NCI-H1694 (cell line): ENCODE measurements around the gene F8.
"Not testable (repeated sequence)": the region's sequence is repeated elsewhere in the genome, so short reads cannot be mapped to it uniquely, and the experiment has no call there.

Experiments used
- DNase-seq: peaks from one replicate; lab custom pipeline; 2025; lab: John Stamatoyannopoulos, UW

Gene F8

DNA sequence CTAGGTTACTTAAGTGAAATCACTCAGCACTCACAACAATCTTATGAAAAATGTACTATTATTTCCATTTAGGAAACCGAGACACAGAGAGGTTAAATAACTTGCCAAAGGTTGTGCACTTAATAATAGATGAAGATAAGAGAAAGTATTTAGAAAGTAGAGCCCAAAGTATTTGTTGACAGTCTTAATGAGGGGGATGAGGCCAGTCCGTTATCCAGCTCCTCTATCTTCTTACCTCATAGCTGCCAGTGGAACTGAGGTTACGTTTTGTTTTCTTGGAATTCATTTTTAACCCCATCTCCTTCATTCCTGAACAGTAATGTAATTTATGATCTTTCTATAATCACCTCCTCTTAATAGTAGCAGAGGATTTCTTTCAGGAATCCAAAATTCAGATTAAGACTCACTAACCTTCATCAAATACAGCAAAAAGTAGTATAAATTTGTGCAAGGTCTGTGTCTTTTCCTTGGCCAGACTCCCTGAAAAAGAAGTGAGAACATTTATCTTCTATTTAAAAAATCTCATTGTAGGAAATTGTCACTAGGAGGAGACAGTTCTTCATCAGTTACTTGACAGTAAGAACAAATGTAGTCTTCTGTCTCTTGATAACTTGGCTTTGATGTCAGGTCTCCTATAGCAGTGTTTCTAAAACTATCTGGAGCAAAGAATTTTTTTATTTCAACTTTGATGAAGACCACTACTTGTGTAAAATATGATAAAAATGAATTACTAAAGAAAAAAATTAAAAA is 35.5 kb downstream of the F8 start:
- no peak for DNase-seq

DNA sequence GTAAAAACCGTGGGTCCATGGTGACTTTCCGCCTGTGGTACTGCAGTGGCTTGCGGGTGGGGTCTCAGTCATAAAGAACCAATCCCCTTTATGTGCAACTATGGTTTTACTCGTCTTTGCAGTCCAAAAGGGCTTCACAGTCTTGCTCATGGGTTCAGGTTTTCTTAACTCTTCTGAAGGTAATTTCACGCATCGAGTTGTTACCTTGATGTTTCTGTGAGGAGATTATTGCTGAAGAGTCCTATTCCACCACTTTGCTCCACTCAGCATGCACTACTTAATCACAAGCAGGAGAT is 41.5 kb downstream of the F8 start:
- DNase-seq: no peak

- peak; percentile 65 for DNase-seq
Observed at GRCh38 chrX:154980330-154981115, 42.0 kb downstream of the F8 start.

DNA sequence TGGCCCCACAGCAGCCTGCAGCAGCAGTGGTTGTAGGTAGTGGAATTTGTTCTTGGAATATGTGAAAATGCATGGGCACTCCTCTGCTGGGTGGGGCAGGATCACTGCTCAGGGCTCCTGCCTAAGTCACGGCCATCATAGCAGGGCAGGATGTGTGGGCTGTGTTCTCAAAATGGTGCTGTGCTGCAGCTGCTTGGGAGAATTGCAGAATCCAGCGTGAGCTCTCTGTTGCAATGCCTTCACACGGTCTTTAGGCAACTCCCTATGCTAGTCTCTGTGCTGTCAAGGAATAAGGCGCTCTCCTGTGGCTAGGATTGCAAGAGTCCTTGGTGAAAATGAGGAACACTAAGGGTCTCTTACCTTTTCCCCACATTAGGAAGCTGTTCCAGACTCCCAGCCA is 42.9 kb downstream of the F8 start:
- DNase-seq: no peak

GRCh38 chrX:154968353-154968752 is 54.2 kb downstream of the F8 start:
- DNase-seq: no peak

- DNase-seq: no peak
Observed at GRCh38 chrX:154967603-154968002, 54.9 kb downstream of the F8 start.

DNA sequence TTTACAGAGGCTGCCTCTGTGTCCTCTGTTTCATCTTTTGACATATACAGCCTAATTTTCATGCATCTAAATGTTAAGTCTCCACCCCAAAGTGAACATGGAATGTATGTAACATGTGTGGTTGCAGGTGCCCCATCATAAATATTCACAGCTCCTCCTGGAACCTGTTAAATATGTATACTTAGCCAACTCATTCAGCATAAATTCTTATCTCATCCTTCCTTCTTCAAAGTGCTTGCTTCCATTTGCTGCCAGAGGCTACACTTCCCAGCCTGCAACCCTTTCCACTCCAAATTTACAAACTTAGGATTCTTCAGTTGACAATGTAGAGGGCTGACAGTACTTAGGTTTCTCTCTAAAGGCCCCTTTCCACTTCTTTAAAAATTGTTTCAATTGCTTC is 60.6 kb downstream of the F8 start:
- DNase-seq: no peak

DNA sequence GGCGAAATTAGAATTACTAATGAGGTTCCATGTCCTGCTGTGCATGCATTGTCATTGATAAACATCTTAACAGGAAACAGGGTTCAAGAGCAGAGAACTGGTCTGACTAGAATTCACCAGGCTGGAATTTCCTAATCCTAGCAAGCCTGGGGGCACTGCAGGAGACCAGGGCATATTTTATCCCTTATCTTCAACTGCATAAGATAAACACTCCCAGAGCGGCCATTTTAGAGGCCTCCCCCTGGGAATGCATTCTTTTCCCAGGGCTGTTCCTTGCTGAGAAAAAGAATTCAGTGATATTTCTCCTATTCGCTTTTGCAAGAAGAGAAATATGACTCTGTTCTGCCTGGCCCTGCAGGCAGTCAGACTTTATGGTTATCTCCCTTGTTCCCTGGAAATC is 66.7 kb downstream of the F8 start:
- not testable (repeated sequence) for DNase-seq

- DNase-seq: not testable (repeated sequence)
Observed at GRCh38 chrX:154939265-154939664, 83.3 kb downstream of the F8 start.

- not testable (repeated sequence) for DNase-seq
Observed at GRCh38 chrX:154924771-154925170, 97.8 kb downstream of the F8 start.

DNA sequence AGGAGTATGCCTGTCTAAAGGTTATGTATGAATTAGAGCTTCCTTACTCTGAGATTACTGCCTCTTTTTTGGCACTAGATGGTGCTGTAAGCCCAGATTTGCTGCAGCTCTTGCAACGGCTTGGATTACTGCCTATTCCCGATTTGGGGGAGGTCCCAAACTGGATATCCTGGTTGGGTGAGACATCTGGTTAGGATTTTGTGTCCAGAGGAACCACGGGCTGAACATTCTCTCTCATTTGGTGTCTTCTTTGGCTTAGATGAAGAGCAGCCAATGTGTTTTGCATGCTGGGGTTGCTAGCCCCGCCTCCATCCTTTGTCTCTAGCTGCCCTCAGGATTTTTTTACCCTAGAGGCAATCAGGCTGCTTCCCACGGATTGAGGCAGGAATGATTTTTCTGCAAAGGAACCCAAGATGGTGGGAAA is 104.5 kb downstream of the F8 start:
- peak; percentile 77 for DNase-seq

DNA sequence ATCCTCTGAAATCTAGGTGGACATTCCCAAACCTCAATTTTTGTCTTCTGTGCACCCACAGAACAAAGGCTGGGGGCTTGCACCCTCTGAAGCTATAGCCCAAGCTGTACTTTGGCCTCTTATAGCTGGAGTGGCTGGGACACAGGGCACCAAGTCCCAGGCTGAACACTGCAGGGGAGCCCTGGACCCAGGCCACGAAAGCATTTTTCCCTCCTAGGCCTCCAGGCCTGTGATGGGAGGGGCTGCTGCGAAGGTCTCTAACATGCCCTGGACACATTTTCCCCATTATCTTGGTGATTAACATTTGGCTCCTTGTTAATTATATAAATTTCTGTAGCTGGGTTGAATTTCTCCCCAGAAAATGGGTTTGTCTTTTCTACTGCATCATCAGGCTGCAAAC is 108.5 kb downstream of the F8 start:
- DNase-seq: no peak

DNA sequence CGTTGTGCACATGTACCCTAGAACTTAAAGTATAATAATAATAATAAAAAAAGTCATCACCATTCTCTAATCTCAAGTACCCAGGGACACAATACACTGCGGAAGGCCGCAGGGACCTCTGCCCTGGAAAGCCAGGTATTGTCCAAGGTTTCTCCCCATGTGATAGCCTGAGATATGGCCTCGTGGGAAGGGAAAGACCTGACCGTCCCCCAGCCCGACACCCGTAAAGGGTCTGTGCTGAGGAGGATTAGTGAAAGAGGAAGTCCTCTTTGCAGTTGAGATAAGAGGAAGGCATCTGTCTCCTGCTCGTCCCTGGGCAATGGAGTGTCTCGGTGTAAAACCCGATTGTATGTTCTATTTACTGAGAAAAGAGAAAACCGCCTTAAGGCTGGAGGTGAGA is 112.0 kb downstream of the F8 start:
- not testable (repeated sequence) for DNase-seq

DNA sequence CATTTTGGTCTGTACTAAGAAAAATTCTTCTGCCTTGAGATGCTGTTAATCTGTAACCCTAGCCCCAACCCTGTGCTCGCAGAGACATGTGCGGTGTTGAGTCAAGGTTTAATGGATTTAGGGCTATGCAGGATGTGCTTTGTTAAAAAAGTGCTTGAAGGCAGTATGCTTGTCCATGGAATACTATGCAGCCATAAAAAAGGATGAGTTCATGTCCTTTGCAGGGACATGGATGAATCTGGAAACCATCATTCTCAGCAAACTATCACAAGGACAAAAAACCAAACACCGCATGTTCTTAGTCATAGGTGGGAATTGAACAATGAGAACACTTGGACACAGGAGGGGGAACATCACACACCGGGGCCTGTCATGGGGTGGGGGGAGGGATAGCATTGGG is 112.5 kb downstream of the F8 start:
- not testable (repeated sequence) for DNase-seq

- no peak for DNase-seq
Observed at GRCh38 chrX:154908821-154909220, 113.7 kb downstream of the F8 start.

GRCh38 chrX:154902408-154902807 is 120.1 kb downstream of the F8 start:
- DNase-seq: no peak

DNA sequence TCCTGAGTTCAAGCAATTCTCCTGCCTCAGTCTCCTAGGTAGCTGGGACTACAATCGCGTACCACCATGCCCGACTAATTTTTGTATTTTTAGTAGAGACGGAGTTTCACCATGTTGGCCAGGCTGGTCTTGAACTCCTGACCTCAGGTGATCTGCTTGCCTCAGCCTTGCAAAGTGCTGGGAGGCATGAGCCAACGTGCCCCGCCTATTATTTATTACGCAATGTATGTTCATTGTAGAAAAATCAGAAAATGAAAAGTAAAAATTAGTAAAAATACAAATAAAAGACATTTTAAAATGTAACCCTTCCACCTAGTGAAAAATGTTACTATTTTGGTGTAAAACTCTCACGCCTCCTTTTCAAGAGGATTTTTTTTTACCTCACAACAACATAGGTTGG is 122.2 kb downstream of the F8 start:
- no peak for DNase-seq

DNA sequence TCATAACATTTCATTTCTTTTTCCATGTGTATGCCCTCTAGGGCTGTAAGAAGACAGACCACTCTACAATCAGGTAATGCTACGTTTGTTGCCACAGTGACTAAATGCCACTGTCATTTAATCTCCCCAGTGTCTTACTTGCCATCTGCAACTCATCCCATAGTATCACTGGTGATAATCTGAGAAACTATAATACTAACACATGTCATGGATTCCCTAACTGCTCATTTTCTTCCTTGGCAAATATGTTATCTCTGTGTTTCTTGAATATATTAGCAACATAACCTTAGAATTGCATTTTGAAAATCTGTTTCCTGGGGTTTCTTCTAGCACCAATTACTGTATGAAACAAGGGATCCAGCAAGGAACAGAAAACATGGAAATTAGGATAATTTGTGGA is 130.2 kb downstream of the F8 start:
- DNase-seq: no peak

DNA sequence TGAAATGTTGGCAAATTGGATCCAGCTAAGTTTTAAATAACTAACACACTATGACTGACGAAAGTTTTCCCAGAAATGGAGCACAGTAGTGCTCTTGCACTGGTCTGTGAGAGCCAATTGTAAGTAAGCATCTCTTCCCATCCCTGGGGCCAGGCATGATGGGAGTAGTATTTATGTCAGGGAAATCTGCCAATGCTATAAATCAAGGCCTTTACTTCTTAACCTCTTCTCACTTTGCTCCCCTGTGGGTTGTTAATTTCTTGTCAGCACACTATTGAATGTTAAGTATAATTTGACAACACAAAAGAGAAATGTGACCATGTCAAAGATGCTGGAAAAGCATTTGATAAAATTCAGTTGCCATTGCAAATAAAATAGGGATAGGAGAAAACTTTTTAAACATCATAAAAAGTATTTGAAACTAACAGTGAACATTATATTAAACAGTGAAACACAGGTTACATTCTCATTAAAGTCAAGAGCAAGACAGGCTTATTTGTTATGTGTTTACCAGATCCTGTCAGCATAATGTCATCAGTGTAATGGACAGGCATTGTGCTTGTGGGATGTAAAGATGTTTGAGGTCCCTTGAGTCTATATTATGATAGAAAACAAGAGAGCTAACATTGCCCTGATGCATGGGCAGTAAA is 131.4 kb downstream of the F8 start:
- DNase-seq: no peak

DNA sequence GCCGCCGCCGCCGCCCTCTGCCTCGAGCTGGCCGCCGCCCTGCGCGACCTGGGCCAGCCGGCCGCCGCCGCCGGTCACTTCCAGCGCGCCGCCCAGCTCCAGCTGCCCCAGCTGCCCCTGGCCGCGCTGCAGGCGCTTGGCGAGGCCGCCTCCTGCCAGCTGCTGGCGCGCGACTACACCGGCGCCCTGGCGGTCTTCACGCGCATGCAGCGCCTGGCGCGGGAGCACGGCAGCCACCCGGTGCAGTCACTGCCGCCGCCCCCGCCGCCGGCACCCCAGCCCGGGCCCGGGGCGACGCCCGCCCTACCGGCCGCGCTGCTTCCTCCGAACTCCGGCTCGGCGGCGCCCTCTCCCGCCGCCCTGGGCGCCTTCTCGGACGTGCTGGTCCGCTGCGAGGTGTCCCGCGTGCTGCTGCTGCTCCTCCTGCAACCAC is 135.7 kb downstream of the F8 start:
- DNase-seq: not testable (repeated sequence)

DNA sequence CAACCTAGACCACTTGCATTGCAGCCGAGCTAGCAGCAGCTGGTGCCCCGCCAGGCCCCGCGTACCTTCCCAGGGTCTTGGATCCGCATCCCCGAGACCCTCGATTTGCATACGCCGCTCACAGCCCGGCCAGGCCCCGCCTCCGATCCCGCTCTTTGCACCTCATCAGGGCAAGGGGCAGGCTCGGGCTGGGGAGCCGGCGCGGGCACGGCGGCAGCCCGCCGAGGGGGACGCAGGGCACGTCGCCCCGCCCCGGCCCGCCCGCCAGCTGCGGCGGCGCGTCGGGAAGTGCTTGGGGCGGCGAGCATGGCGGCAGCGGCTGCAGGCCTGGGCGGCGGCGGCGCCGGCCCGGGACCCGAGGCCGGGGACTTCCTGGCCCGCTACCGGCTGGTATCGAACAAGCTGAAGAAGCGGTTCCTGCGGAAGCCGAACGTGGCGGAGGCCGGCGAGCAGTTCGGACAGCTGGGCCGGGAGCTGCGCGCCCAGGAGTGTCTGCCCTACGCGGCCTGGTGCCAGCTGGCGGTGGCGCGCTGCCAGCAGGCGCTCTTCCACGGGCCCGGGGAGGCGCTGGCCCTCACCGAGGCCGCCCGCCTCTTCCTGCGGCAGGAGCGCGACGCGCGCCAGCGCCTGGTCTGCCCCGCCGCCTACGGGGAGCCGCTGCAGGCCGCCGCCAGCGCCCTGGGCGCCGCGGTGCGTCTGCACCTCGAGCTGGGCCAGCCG is 136.3 kb downstream of the F8 start, which contains the start of gene F8A1:
Gene F8A1 (plus strand): TSS at position 287 of the 720 bp plus-strand sequence. CDS start 20 bp downstream, at position 307.
- not testable (repeated sequence) for DNase-seq

DNA sequence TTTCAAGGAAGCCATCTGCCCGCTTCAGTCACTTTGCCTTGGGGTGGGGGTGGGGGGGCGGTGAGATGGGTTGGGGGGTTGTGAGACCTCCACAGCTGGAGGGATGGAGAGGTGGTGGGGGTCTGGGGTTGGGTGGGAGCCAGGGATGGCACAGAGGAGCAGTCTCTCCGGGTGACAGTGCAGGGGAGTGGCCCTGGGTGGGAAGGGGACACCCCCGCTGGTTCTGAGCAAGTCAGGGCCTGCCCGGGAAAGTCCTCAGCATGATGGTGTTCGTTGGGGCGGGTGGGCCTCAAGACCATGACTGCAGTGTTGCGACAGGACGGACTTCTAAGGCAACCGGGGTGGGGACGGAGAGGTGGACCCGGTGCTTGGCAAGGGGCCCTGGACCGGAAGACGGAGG is 137.0 kb downstream of the F8 start:
- not testable (repeated sequence) for DNase-seq
